ENCODE results near the gene TNFAIP1.

TNFAIP1 gene

GRCh38 chr17:28315846-28316705 is 19.5 kb upstream of the TNFAIP1 start:
- Histone ChIP-seq H3K27me3 (ENCODE audit: insufficient read depth, low read length) (no peaks in the 10 kb centered on the region), H3K79me2 (ENCODE audit: control insufficient read depth, insufficient read depth, low read length, unreplicated experiment) (peaks cover 6% of the 10 kb centered on the region), H3K36me3 (ENCODE audit: insufficient read depth, low read length) (no peaks in the 10 kb centered on the region), H3K4me1 (ENCODE audit: control insufficient read depth, insufficient read depth, low read length, unreplicated experiment) (peaks cover 10% of the 10 kb centered on the region), H3K27ac (ENCODE audit: low read depth, low read length) (no peak overlapping the region), H3K4me3 (ENCODE audit: low read depth, low read length) (no peak overlapping the region), H2AFZ (ENCODE audit: low read length, unreplicated experiment) (no peak overlapping the region)

- Histone ChIP-seq H3K4me3 (ENCODE audit: low read depth, low read length) (peak overlapping the region; percentile 81; the same call in 1 of the 2 replicates), H3K27me3 (ENCODE audit: insufficient read depth, low read length) (no peaks in the 10 kb centered on the region)
Measured at GRCh38 chr17:28317099-28317965, 18.2 kb upstream of the TNFAIP1 start.

GRCh38 chr17:28317966-28318758 is 17.4 kb upstream of the TNFAIP1 start:
- Histone ChIP-seq H3K4me1 (ENCODE audit: control insufficient read depth, insufficient read depth, low read length, unreplicated experiment) (peaks cover 10% of the 10 kb centered on the region), H3K4me3 (ENCODE audit: low read depth, low read length) (peak overlapping the region; percentile 81), H2AFZ (ENCODE audit: low read length, unreplicated experiment) (peak overlapping the region; percentile 80), H3K79me2 (ENCODE audit: control insufficient read depth, insufficient read depth, low read length, unreplicated experiment) (peaks cover 6% of the 10 kb centered on the region), H3K36me3 (ENCODE audit: insufficient read depth, low read length) (no peaks in the 10 kb centered on the region), H3K27me3 (ENCODE audit: insufficient read depth, low read length) (no peaks in the 10 kb centered on the region), H3K27ac (ENCODE audit: low read depth, low read length) (no peak overlapping the region)

More at GRCh38 chr17:28317099-28317965, 18.2 kb upstream of the TNFAIP1 start:
- H3K79me2 ChIP-seq (ENCODE audit: control insufficient read depth, insufficient read depth, low read length, unreplicated experiment), result peaks cover 6% of the 10 kb centered on the region
- peaks cover 10% of the 10 kb centered on the region for H3K4me1 ChIP-seq (ENCODE audit: control insufficient read depth, insufficient read depth, low read length, unreplicated experiment)
- H3K36me3 ChIP-seq (ENCODE audit: insufficient read depth, low read length), result no peaks in the 10 kb centered on the region
- H2AFZ ChIP-seq (ENCODE audit: low read length, unreplicated experiment), result no peak overlapping the region
- H3K27ac ChIP-seq (ENCODE audit: low read depth, low read length), result no peak overlapping the region

- Histone ChIP-seq H3K27ac (ENCODE audit: low read depth, low read length) (peak within 1 kb of the TSS; percentile 14; the same call in 1 of the 2 replicates), H3K4me3 (ENCODE audit: low read depth, low read length) (peak within 1 kb of the TSS; percentile 81), H2AFZ (ENCODE audit: low read length, unreplicated experiment) (peak within 1 kb of the TSS; percentile 80), H3K79me2 (ENCODE audit: control insufficient read depth, insufficient read depth, low read length, unreplicated experiment) (peaks cover 6% of the 10 kb centered on the region), H3K27me3 (ENCODE audit: insufficient read depth, low read length) (no peaks in the 10 kb centered on the region), H3K4me1 (ENCODE audit: control insufficient read depth, insufficient read depth, low read length, unreplicated experiment) (peaks cover 10% of the 10 kb centered on the region), H3K36me3 (ENCODE audit: insufficient read depth, low read length) (no peaks in the 10 kb centered on the region)
Measured at GRCh38 chr17:28318759-28319597, 16.6 kb upstream of the TNFAIP1 start, which contains the start of gene TMEM97. Gene TMEM97 (plus strand): TSS chr17:28319200. CDS start chr17:28319240, 40 bp downstream.

- Histone ChIP-seq H2AFZ (ENCODE audit: low read length, unreplicated experiment) (peak overlapping the region; percentile 55), H3K27me3 (ENCODE audit: insufficient read depth, low read length) (no peaks in the 10 kb centered on the region), H3K27ac (ENCODE audit: low read depth, low read length) (0 out of 2 replicates have a peak overlapping the region, but pooled peaks have one; percentile 14), H3K4me3 (ENCODE audit: low read depth, low read length) (peak overlapping the region; percentile 81), H3K79me2 (ENCODE audit: control insufficient read depth, insufficient read depth, low read length, unreplicated experiment) (peaks cover 6% of the 10 kb centered on the region), H3K36me3 (ENCODE audit: insufficient read depth, low read length) (no peaks in the 10 kb centered on the region), H3K4me1 (ENCODE audit: control insufficient read depth, insufficient read depth, low read length, unreplicated experiment) (peaks cover 10% of the 10 kb centered on the region)
Measured at GRCh38 chr17:28319598-28319935, 16.0 kb upstream of the TNFAIP1 start.

- H3K27ac ChIP-seq (ENCODE audit: low read depth, low read length), result no peak overlapping the region
- H3K4me1 ChIP-seq (ENCODE audit: control insufficient read depth, insufficient read depth, low read length, unreplicated experiment), result peaks cover 10% of the 10 kb centered on the region
- peaks cover 6% of the 10 kb centered on the region for H3K79me2 ChIP-seq (ENCODE audit: control insufficient read depth, insufficient read depth, low read length, unreplicated experiment)
- H3K4me3 ChIP-seq (ENCODE audit: low read depth, low read length), result peak overlapping the region; percentile 81
- no peak overlapping the region for H2AFZ ChIP-seq (ENCODE audit: low read length, unreplicated experiment)
- no peaks in the 10 kb centered on the region for H3K36me3 ChIP-seq (ENCODE audit: insufficient read depth, low read length)
- no peaks in the 10 kb centered on the region for H3K27me3 ChIP-seq (ENCODE audit: insufficient read depth, low read length)
Measured at GRCh38 chr17:28320215-28321061, 15.1 kb upstream of the TNFAIP1 start.

GRCh38 chr17:28324267-28324745 is 11.3 kb upstream of the TNFAIP1 start:
- Histone ChIP-seq H3K79me2 (ENCODE audit: control insufficient read depth, insufficient read depth, low read length, unreplicated experiment) (peaks cover 6% of the 10 kb centered on the region), H3K27me3 (ENCODE audit: insufficient read depth, low read length) (no peaks in the 10 kb centered on the region), H3K4me1 (ENCODE audit: control insufficient read depth, insufficient read depth, low read length, unreplicated experiment) (peaks cover 7% of the 10 kb centered on the region), H3K4me3 (ENCODE audit: low read depth, low read length) (no peak overlapping the region), H3K27ac (ENCODE audit: low read depth, low read length) (no peak overlapping the region), H3K36me3 (ENCODE audit: insufficient read depth, low read length) (peaks cover 10% of the 10 kb centered on the region; the same call in 1 of the 2 replicates), H2AFZ (ENCODE audit: low read length, unreplicated experiment) (no peak overlapping the region)

GRCh38 chr17:28324781-28325180 is 10.8 kb upstream of the TNFAIP1 start:
- Histone ChIP-seq H3K36me3 (ENCODE audit: insufficient read depth, low read length) (peaks cover 10% of the 10 kb centered on the region; the same call in 1 of the 2 replicates), H3K4me3 (ENCODE audit: low read depth, low read length) (no peak overlapping the region), H3K27me3 (ENCODE audit: insufficient read depth, low read length) (no peaks in the 10 kb centered on the region), H3K27ac (ENCODE audit: low read depth, low read length) (no peak overlapping the region), H2AFZ (ENCODE audit: low read length, unreplicated experiment) (no peak overlapping the region), H3K4me1 (ENCODE audit: control insufficient read depth, insufficient read depth, low read length, unreplicated experiment) (peaks cover 7% of the 10 kb centered on the region), H3K79me2 (ENCODE audit: control insufficient read depth, insufficient read depth, low read length, unreplicated experiment) (peaks cover 6% of the 10 kb centered on the region)

GRCh38 chr17:28325211-28325610 is 10.3 kb upstream of the TNFAIP1 start:
- Histone ChIP-seq H3K4me3 (ENCODE audit: low read depth, low read length) (no peak overlapping the region), H2AFZ (ENCODE audit: low read length, unreplicated experiment) (no peak overlapping the region), H3K27me3 (ENCODE audit: insufficient read depth, low read length) (no peaks in the 10 kb centered on the region), H3K36me3 (ENCODE audit: insufficient read depth, low read length) (peaks cover 10% of the 10 kb centered on the region; the same call in 1 of the 2 replicates), H3K4me1 (ENCODE audit: control insufficient read depth, insufficient read depth, low read length, unreplicated experiment) (peaks cover 4% of the 10 kb centered on the region), H3K79me2 (ENCODE audit: control insufficient read depth, insufficient read depth, low read length, unreplicated experiment) (peaks cover 2% of the 10 kb centered on the region), H3K27ac (ENCODE audit: low read depth, low read length) (no peak overlapping the region)

Data from ACC112 (cell line).